ENCODE results near the gene WSB1. TPM values are rescaled to one million over a fixed set of nuclear protein-coding genes. Genes with fewer than 3 reads are reported as not detected.

The WSB1 gene
- total RNA-seq, 1 experiment from 2014 or later, result 157 TPM

- Mint-ChIP-seq H3K27ac (ENCODE audit: unreplicated experiment) (no peak overlapping the region), H3K9me3 (ENCODE audit: unreplicated experiment) (no peaks in the 10 kb centered on the region), H3K4me3 (ENCODE audit: unreplicated experiment) (no peak overlapping the region), H3K4me1 (ENCODE audit: low read depth, unreplicated experiment) (peaks cover 21% of the 10 kb centered on the region), H3K27me3 (ENCODE audit: insufficient read depth, unreplicated experiment) (no peaks in the 10 kb centered on the region), H3K36me3 (ENCODE audit: insufficient read depth, unreplicated experiment) (peaks cover 84% of the 10 kb centered on the region)
- Histone ChIP-seq H3K4me1 (peaks cover 14% of the 10 kb centered on the region), H3K9me3 (no peaks in the 10 kb centered on the region), H3K36me3 (ENCODE audit: control insufficient read depth, insufficient read depth, low read length) (peaks cover 4% of the 10 kb centered on the region), H3K27me3 (replicated peaks; ENCODE audit: control insufficient read depth, insufficient read depth, low read length) (no peaks in the 10 kb centered on the region), H3K4me3 (ENCODE audit: low read depth, low read length) (no peak overlapping the region)
- no TSS peak for BruUV-seq (replicated peaks)
- ChIA-PET POLR2A (no interaction called here), CTCF (interaction anchor here (1.2 to 1.8 kb wide), 2 partner anchors 17 to 38 kb away, joined by 4 to 7 read pairs; no protein-coding TSS in a partner anchor)
- DNase-seq, result peak in 1 of 2 experiments; percentile 30
- no peak for TF ChIP-seq CTCF (IDR thresholded peaks at IDR 0.05; ENCODE audit: insufficient read depth in 1 of 2, low read depth in 1 of 2, low read length in 1 of 2, severe bottlenecking in 1 of 2, unreplicated experiment in 1 of 2)
- intact Hi-C loops (cut with micrococcal nuclease; ENCODE audit: unreplicated experiment), result loop anchor here (2.0 kb wide), 2 partner anchors 17 to 21 kb away; partner anchors contain the start of gene WSB1
These were observed 22.0 kb downstream of the WSB1 start for GRCh38 chr17:27315796-27316465.

GRCh38 chr17:27318228-27318627, 24.3 kb downstream of the WSB1 start:
- no peaks in the 10 kb centered on the region for H3K9me3 Mint-ChIP-seq (ENCODE audit: unreplicated experiment)
- Histone ChIP-seq H3K36me3 (ENCODE audit: control insufficient read depth, insufficient read depth, low read length) (peaks cover 2% of the 10 kb centered on the region), H3K27me3 (replicated peaks; ENCODE audit: control insufficient read depth, insufficient read depth, low read length) (no peaks in the 10 kb centered on the region), H3K4me3 (ENCODE audit: low read depth, low read length) (no peak overlapping the region), H3K9me3 (no peaks in the 10 kb centered on the region), H3K4me1 (peaks cover 14% of the 10 kb centered on the region)
- peaks cover 21% of the 10 kb centered on the region for H3K4me1 Mint-ChIP-seq (ENCODE audit: low read depth, unreplicated experiment)
- no peak overlapping the region for H3K4me3 Mint-ChIP-seq (ENCODE audit: unreplicated experiment)
- ChIA-PET CTCF (no interaction called here), POLR2A (no interaction called here)
- DNase-seq, result no peak
- no peak overlapping the region for H3K27ac Mint-ChIP-seq (ENCODE audit: unreplicated experiment)
- intact Hi-C loops (cut with micrococcal nuclease; ENCODE audit: unreplicated experiment), result no loop called here
- TF ChIP-seq CTCF (IDR thresholded peaks at IDR 0.05; ENCODE audit: insufficient read depth in 1 of 2, low read depth in 1 of 2, low read length in 1 of 2, severe bottlenecking in 1 of 2, unreplicated experiment in 1 of 2), result no peak
- no peaks in the 10 kb centered on the region for H3K27me3 Mint-ChIP-seq (ENCODE audit: insufficient read depth, unreplicated experiment)
- no TSS peak for BruUV-seq (replicated peaks)
- peaks cover 61% of the 10 kb centered on the region for H3K36me3 Mint-ChIP-seq (ENCODE audit: insufficient read depth, unreplicated experiment)

GRCh38 chr17:27318633-27319032, 24.7 kb downstream of the WSB1 start:
- Mint-ChIP-seq H3K27me3 (ENCODE audit: insufficient read depth, unreplicated experiment) (no peaks in the 10 kb centered on the region), H3K9me3 (ENCODE audit: unreplicated experiment) (no peaks in the 10 kb centered on the region), H3K4me3 (ENCODE audit: unreplicated experiment) (no peak overlapping the region), H3K4me1 (ENCODE audit: low read depth, unreplicated experiment) (peaks cover 21% of the 10 kb centered on the region), H3K36me3 (ENCODE audit: insufficient read depth, unreplicated experiment) (peaks cover 57% of the 10 kb centered on the region), H3K27ac (ENCODE audit: unreplicated experiment) (no peak overlapping the region)
- POLR2A ChIA-PET, result no interaction called here
- BruUV-seq (replicated peaks), result no TSS peak
- H3K4me1 ChIP-seq, result peaks cover 14% of the 10 kb centered on the region
- CTCF ChIA-PET, result no interaction called here
- H3K9me3 ChIP-seq, result no peaks in the 10 kb centered on the region
- DNase-seq, result no peak
- intact Hi-C loops (cut with micrococcal nuclease; ENCODE audit: unreplicated experiment), result no loop called here
- no peak for TF ChIP-seq CTCF (IDR thresholded peaks at IDR 0.05; ENCODE audit: insufficient read depth in 1 of 2, low read depth in 1 of 2, low read length in 1 of 2, severe bottlenecking in 1 of 2, unreplicated experiment in 1 of 2)
- no peaks in the 10 kb centered on the region for H3K27me3 ChIP-seq (replicated peaks; ENCODE audit: control insufficient read depth, insufficient read depth, low read length)
- peaks cover 2% of the 10 kb centered on the region for H3K36me3 ChIP-seq (ENCODE audit: control insufficient read depth, insufficient read depth, low read length)
- no peak overlapping the region for H3K4me3 ChIP-seq (ENCODE audit: low read depth, low read length)
